ENCODE results near the gene EMILIN2. TPM values are rescaled to one million over a fixed set of nuclear protein-coding genes. Genes with fewer than 3 reads are reported as not detected.

EMILIN2 gene
- total RNA-seq, 1 donor from 2014 or later = 19.2 TPM

- peaks cover 5% of the 10 kb centered on the region for H3K4me1 Mint-ChIP-seq
- no peak overlapping the region for H3K4me3 Mint-ChIP-seq
- no peak for TF ChIP-seq CTCF (conservative IDR thresholded peaks at IDR 0.05)
- H3K9me3 Mint-ChIP-seq = no peaks in the 10 kb centered on the region
- DNase-seq (ENCODE audit: low read depth, low spot score) = no peak
- H3K36me3 Mint-ChIP-seq (ENCODE audit: low read depth) = no peaks in the 10 kb centered on the region
- H3K27ac Mint-ChIP-seq (ENCODE audit: unreplicated experiment) = no peak overlapping the region
- no peaks in the 10 kb centered on the region for H3K27me3 Mint-ChIP-seq (ENCODE audit: low read depth)
Measured at GRCh38 chr18:2874765-2875164, 28.0 kb downstream of the EMILIN2 start.

- H3K9me3 Mint-ChIP-seq = no peaks in the 10 kb centered on the region
- peaks cover 26% of the 10 kb centered on the region for H3K4me1 Mint-ChIP-seq
- TF ChIP-seq CTCF (conservative IDR thresholded peaks at IDR 0.05) = no peak
- no peaks in the 10 kb centered on the region for H3K36me3 Mint-ChIP-seq (ENCODE audit: low read depth)
- no peak for DNase-seq (ENCODE audit: low read depth, low spot score)
- H3K27ac Mint-ChIP-seq (ENCODE audit: unreplicated experiment) = no peak overlapping the region
- H3K4me3 Mint-ChIP-seq = no peak overlapping the region
- no peaks in the 10 kb centered on the region for H3K27me3 Mint-ChIP-seq (ENCODE audit: low read depth)
Measured at GRCh38 chr18:2878656-2879330, 32.0 kb downstream of the EMILIN2 start.

GRCh38 chr18:2879889-2880288 lies 33.1 kb downstream of the EMILIN2 start:
- DNase-seq (ENCODE audit: low read depth, low spot score) = no peak
- H3K27me3 Mint-ChIP-seq (ENCODE audit: low read depth) = no peaks in the 10 kb centered on the region
- H3K9me3 Mint-ChIP-seq = no peaks in the 10 kb centered on the region
- no peak overlapping the region for H3K27ac Mint-ChIP-seq (ENCODE audit: unreplicated experiment)
- H3K36me3 Mint-ChIP-seq (ENCODE audit: low read depth) = no peaks in the 10 kb centered on the region
- peaks cover 26% of the 10 kb centered on the region for H3K4me1 Mint-ChIP-seq
- no peak overlapping the region for H3K4me3 Mint-ChIP-seq
- TF ChIP-seq CTCF (conservative IDR thresholded peaks at IDR 0.05) = no peak

GRCh38 chr18:2880473-2880872 lies 33.7 kb downstream of the EMILIN2 start:
- Mint-ChIP-seq H3K36me3 (ENCODE audit: low read depth) (no peaks in the 10 kb centered on the region), H3K4me1 (peaks cover 26% of the 10 kb centered on the region), H3K9me3 (no peaks in the 10 kb centered on the region), H3K27ac (ENCODE audit: unreplicated experiment) (no peak overlapping the region), H3K27me3 (ENCODE audit: low read depth) (no peaks in the 10 kb centered on the region), H3K4me3 (no peak overlapping the region)
- DNase-seq (ENCODE audit: low read depth, low spot score) = no peak
- no peak for TF ChIP-seq CTCF (conservative IDR thresholded peaks at IDR 0.05)

GRCh38 chr18:2881088-2881839 lies 34.5 kb downstream of the EMILIN2 start:
- TF ChIP-seq CTCF (conservative IDR thresholded peaks at IDR 0.05) = no peak
- no peaks in the 10 kb centered on the region for H3K36me3 Mint-ChIP-seq (ENCODE audit: low read depth)
- H3K4me1 Mint-ChIP-seq = peaks cover 26% of the 10 kb centered on the region
- H3K4me3 Mint-ChIP-seq = no peak overlapping the region
- H3K9me3 Mint-ChIP-seq = peaks cover under 1% of the 10 kb centered on the region
- no peak for DNase-seq (ENCODE audit: low read depth, low spot score)
- H3K27me3 Mint-ChIP-seq (ENCODE audit: low read depth) = no peaks in the 10 kb centered on the region
- peak overlapping the region; percentile 78 for H3K27ac Mint-ChIP-seq (ENCODE audit: unreplicated experiment)

All from neural crest cell (in vitro differentiated cells).